ENCODE measurements around the gene PRKN.
"Not testable (repeated sequence)": the region's sequence is repeated elsewhere in the genome, so short reads cannot be mapped to it uniquely, and the experiment has no call there.

The PRKN gene

DNA sequence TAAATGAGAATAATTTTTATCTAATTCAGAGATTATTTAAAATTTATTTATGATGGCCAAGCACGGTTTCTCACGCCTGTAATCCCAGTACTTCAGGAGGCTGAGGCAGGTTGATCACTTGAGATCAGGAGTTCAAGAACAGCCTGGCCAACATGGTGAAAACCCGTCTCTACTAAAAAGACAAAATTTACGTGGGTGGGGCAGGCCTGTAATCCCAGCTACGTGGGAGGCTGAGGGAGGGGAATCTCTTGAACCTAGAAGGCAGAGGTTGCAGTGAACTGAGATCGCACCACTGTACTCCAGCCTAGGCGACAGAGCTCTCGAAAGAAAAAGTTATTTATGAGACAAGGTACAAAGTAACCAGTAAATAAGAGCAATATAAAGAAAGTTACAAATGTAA is 1394.2 kb downstream of the PRKN start:
- Histone ChIP-seq H3K4me3 (ENCODE audit: low read length) (no peak overlapping the region), H3F3A (ENCODE audit: insufficient read depth, low read length) (no peaks in the 10 kb centered on the region), H2AFZ (ENCODE audit: low read length) (no peak overlapping the region), H3K4me2 (ENCODE audit: low read depth, low read length) (no peak overlapping the region), H3K36me3 (replicated peaks; ENCODE audit: insufficient read depth, low read length) (no peaks in the 10 kb centered on the region), H3K9me3 (replicated peaks; ENCODE audit: insufficient read depth, low read length) (no peaks in the 10 kb centered on the region), H3K27ac (ENCODE audit: low read length) (no peak overlapping the region), H3K27me3 (replicated peaks; ENCODE audit: insufficient read depth, low read length) (no peaks in the 10 kb centered on the region), H3K4me1 (ENCODE audit: low read length) (no peaks in the 10 kb centered on the region), H4K20me1 (ENCODE audit: insufficient read depth, low read length) (no peaks in the 10 kb centered on the region), H3K79me2 (ENCODE audit: low read length) (no peaks in the 10 kb centered on the region), H3K9me2 (replicated peaks; ENCODE audit: insufficient read depth, low read length) (no peaks in the 10 kb centered on the region), H3K9ac (ENCODE audit: low read length) (no peak overlapping the region)
- TF ChIP-seq EZH2 (optimal IDR thresholded peaks at IDR 0.05; ENCODE audit: low read depth, low read length): no peak
- no peak for TF ChIP-seq EZH2phosphoT487 (IDR thresholded peaks at IDR 0.05; ENCODE audit: low read length)
- DNase-seq: no peak

DNA sequence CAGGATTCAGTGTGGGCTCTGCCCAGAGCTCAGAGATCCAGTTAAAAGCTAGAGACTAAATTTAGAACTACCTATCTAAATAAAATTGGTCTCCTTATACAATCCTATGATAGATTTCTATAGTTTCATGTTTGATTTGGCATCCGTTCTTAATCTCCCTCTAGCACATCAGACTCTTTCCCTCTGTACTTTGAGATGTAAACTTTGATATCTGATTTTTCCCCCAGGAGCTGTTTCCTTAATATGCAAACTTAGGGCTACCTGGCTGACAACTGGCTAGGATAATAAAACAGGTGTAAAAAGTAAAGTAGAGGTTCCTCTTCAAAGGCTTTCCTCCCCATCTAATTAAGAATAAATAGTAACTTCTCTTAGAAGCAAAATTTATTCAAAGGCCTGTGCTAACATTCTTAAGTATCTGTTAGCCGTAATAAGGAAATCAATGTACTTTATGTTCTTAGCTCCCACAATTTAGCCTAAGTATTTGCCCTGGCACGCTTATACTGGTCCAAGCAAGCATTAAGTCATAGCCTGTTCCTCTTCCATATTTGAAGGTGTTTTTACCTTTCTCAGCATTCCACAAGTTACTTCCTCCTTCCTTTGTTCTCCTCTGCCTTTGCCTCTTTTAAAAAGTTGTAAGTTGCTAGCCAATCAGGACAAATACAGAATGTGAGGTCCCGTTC is 1396.0 kb downstream of the PRKN start:
- not testable (repeated sequence) for H3K27me3 ChIP-seq (replicated peaks; ENCODE audit: insufficient read depth, low read length); H3K4me2 ChIP-seq (ENCODE audit: low read depth, low read length); H3K9me3 ChIP-seq (replicated peaks; ENCODE audit: insufficient read depth, low read length); H3K9ac ChIP-seq (ENCODE audit: low read length); H3F3A ChIP-seq (ENCODE audit: insufficient read depth, low read length); H3K36me3 ChIP-seq (replicated peaks; ENCODE audit: insufficient read depth, low read length); H3K4me1 ChIP-seq (ENCODE audit: low read length); H3K4me3 ChIP-seq (ENCODE audit: low read length); H3K79me2 ChIP-seq (ENCODE audit: low read length); DNase-seq; H3K27ac ChIP-seq (ENCODE audit: low read length); H4K20me1 ChIP-seq (ENCODE audit: insufficient read depth, low read length); H2AFZ ChIP-seq (ENCODE audit: low read length); H3K9me2 ChIP-seq (replicated peaks; ENCODE audit: insufficient read depth, low read length)

DNA sequence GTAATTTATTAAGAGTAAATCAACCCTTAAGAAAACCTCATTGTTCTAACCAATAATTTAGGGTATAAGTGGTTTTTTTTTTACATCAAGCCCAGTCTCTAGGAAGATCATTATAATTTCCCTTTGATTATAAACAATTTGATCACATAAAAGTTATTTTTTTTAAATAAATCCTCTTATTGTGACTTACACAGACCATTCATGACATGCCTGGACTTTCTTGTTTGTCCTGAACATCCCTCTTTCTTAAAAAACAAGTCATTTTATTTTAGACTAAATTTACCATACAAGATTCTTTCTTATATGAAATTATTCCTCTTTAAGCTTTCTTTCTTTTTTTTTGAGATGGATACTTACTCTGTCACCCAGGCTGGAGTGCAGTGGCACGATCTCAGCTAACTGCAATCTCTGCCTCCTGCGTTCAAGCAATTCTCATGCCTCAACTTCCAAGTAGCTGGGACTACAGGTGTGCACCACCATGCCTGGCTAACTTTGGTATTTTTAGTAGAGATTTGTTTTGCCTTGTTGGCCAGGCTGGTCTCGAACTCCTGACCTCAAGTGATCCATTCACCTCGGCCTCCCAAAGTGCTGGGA is 1400.1 kb downstream of the PRKN start:
- Histone ChIP-seq H3K79me2 (ENCODE audit: low read length) (no peaks in the 10 kb centered on the region), H2AFZ (ENCODE audit: low read length) (no peak overlapping the region), H3K27ac (ENCODE audit: low read length) (no peak overlapping the region), H3K4me3 (ENCODE audit: low read length) (no peak overlapping the region), H3K27me3 (replicated peaks; ENCODE audit: insufficient read depth, low read length) (no peaks in the 10 kb centered on the region), H3K9me2 (replicated peaks; ENCODE audit: insufficient read depth, low read length) (no peaks in the 10 kb centered on the region), H3K4me2 (ENCODE audit: low read depth, low read length) (no peak overlapping the region), H3K4me1 (ENCODE audit: low read length) (no peaks in the 10 kb centered on the region), H4K20me1 (ENCODE audit: insufficient read depth, low read length) (no peaks in the 10 kb centered on the region), H3K9me3 (replicated peaks; ENCODE audit: insufficient read depth, low read length) (no peaks in the 10 kb centered on the region), H3F3A (ENCODE audit: insufficient read depth, low read length) (no peaks in the 10 kb centered on the region), H3K36me3 (replicated peaks; ENCODE audit: insufficient read depth, low read length) (no peaks in the 10 kb centered on the region), H3K9ac (ENCODE audit: low read length) (no peak overlapping the region)
- no peak for DNase-seq
- TF ChIP-seq, protein P1, sequence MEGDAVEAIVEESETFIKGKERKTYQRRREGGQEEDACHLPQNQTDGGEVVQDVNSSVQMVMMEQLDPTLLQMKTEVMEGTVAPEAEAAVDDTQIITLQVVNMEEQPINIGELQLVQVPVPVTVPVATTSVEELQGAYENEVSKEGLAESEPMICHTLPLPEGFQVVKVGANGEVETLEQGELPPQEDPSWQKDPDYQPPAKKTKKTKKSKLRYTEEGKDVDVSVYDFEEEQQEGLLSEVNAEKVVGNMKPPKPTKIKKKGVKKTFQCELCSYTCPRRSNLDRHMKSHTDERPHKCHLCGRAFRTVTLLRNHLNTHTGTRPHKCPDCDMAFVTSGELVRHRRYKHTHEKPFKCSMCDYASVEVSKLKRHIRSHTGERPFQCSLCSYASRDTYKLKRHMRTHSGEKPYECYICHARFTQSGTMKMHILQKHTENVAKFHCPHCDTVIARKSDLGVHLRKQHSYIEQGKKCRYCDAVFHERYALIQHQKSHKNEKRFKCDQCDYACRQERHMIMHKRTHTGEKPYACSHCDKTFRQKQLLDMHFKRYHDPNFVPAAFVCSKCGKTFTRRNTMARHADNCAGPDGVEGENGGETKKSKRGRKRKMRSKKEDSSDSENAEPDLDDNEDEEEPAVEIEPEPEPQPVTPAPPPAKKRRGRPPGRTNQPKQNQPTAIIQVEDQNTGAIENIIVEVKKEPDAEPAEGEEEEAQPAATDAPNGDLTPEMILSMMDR (IDR thresholded peaks at IDR 0.05; ENCODE audit: low read length): no peak
- no peak for TF ChIP-seq EZH2 (optimal IDR thresholded peaks at IDR 0.05; ENCODE audit: low read depth, low read length)

GRCh38 chr6:161319231-161319630 is 1408.3 kb downstream of the PRKN start:
- no peak for TF ChIP-seq EZH2 (optimal IDR thresholded peaks at IDR 0.05; ENCODE audit: low read depth, low read length)
- TF ChIP-seq EZH2phosphoT487 (IDR thresholded peaks at IDR 0.05; ENCODE audit: low read length): no peak
- TF ChIP-seq, protein P1 (IDR thresholded peaks at IDR 0.05; ENCODE audit: low read length): no peak
- no peak overlapping the region for H3K27ac ChIP-seq (ENCODE audit: low read length)
- H3K4me3 ChIP-seq (ENCODE audit: low read length): no peak overlapping the region
- no peak overlapping the region for H3K9ac ChIP-seq (ENCODE audit: low read length)
- no peaks in the 10 kb centered on the region for H3K36me3 ChIP-seq (replicated peaks; ENCODE audit: insufficient read depth, low read length)
- DNase-seq: no peak
- H3F3A ChIP-seq (ENCODE audit: insufficient read depth, low read length): no peaks in the 10 kb centered on the region
- H3K27me3 ChIP-seq (replicated peaks; ENCODE audit: insufficient read depth, low read length): no peaks in the 10 kb centered on the region
- no peaks in the 10 kb centered on the region for H3K4me1 ChIP-seq (ENCODE audit: low read length)
- no peaks in the 10 kb centered on the region for H3K79me2 ChIP-seq (ENCODE audit: low read length)
- no peak overlapping the region for H2AFZ ChIP-seq (ENCODE audit: low read length)
- H4K20me1 ChIP-seq (ENCODE audit: insufficient read depth, low read length): no peaks in the 10 kb centered on the region
- no peaks in the 10 kb centered on the region for H3K9me3 ChIP-seq (replicated peaks; ENCODE audit: insufficient read depth, low read length)
- H3K4me2 ChIP-seq (ENCODE audit: low read depth, low read length): no peak overlapping the region
- no peaks in the 10 kb centered on the region for H3K9me2 ChIP-seq (replicated peaks; ENCODE audit: insufficient read depth, low read length)
